NCI-H128 (cell line): ENCODE results near the gene ZFHX2.
"Not testable (repeated sequence)": the region's sequence is repeated elsewhere in the genome, so short reads cannot be mapped to it uniquely, and the experiment has no call there.

Experiments used
- DNase-seq: peaks from one replicate; lab custom pipeline; 2025; ENCODE audit not compliant: unreplicated experiment; lab: John Stamatoyannopoulos, UW

ZFHX2 gene

DNA sequence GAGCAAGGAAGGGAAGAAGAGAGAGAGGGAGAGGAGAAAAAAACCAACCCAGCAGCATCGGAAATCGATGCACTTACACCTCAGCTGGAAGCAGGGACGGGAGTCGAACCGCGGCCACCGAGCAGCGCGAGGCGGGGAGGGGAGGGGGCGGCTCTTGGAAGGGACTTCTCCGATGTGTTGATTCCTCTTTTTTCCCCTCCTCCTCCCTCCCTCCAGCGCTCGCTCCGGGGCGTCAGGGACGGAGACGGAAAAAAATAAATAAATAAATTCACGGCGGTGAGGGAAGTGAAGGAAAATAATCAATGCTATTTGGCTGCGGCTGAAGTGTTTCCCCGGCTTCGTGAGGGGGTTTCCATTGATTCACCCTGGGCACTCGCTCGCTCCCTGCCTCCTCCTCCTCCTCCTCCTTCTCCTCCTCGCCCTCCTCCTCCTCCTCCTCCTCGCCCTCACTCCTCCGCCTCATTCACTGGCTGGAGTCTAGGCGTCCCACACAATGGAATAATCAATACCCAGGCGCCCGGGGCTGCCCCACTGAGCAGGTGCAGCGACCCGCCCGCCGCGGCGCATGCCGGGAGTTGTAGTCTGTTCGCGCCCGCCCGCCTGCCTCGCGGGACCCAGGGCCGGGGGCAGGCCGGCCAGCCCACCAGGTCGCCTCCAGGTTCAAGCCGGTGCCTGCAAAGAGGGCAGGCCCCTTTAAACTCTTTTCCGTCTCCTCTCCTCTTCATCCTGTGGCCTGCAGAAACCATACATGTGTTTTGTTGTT, at the start of gene ZFHX2:
TSS of gene ZFHX2 (minus strand) at position 500 of the 763 bp plus-strand sequence. CDS start 16,440 bp downstream, outside the sequence.
- DNase-seq: peak; percentile 85

DNA sequence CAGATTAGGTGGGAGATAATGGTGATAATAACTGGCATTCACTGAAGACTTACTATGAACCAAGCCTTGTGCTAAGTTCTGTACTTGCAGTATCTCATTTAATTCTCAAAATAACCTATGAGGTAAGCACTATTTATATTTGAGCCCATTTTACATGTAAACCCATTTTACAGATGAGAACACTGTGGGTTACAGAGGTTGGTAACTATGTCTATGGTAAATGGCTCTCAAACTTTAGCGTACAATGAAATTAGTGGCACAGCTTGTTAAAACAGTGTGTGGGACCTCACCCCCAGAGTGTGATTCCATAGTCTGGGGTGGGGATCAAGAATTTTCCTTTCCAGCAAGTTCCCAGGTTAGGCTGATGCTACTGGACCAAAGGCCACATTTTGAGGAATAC, 49.2 kb upstream of the ZFHX2 start:
- DNase-seq: no peak

DNA sequence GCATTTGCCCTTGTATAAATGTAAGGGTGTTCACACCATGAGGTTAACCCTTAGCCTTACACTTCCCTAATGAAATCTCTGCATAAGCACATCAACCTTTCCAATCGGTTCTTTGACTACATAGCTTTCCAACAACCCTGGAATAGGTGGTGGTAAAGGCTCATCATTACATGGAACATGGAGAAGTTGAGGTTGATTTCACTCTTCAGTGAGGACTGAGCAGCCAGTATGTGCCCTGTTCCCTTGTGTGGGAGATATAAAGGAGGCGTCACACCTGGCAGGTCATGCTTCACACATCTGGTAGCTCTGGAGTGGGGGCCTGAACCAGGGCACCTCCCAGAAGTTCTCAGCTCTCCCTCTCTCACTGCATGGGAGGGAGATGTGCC, 48.8 kb upstream of the ZFHX2 start:
- no peak for DNase-seq

DNA sequence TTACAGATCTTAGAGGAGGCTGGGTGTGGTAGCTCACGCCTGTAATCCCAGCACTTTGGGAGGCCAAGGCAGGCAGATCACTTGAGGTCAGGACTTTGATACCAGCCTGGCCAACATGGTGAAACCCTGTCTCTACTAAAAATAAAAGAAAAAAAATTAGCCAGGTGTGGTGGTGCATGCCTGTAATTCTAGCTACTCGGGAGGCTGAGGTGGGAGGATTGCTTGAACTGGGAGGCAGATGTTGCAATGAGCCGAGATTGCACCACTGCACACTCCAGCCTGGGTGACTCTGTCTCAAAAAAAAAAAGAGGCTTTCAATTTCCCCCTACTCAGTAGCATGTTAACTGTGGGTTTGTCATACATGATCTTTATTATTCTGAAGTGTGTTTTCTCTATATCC, 42.6 kb upstream of the ZFHX2 start:
- not testable (repeated sequence) for DNase-seq

DNA sequence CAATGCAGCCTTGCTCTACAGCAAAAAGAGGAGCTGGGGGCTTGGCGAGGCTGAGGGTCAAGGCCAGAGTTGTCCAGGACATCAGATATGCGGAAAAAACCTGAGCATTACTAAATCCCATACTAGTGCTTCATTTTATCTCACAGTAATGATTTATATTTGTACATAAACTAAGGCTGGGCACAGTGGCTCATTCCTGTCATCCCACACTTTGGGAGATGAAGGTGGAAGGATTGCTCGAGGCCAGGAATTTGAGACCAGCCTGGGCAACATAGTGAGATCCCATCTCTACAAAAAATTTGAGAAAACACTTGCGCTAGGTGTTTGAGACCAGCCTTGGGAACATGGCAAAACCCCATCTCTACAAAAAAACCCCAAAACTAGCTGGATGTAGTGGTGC, 38.6 kb upstream of the ZFHX2 start:
- DNase-seq: no peak

DNA sequence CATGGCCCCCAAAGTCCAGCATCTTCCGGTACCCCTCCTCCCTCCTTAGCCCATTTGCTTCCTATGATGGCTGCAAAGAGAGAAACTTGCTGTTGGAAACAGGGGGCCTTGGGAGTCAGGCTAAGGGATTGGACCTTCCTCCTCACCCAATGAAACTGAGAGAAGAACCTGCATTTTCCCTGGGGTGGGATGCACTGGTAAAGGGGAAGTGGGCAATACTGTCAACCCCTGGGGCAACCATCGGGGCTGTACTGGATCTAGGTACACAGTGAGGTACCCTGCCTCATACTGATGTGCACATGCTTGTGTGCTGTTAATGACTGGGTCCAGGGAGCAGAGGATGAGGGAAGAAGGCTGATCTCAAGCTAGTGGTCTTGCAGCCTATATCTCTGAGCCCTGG, 38.0 kb upstream of the ZFHX2 start:
- DNase-seq: no peak

DNA sequence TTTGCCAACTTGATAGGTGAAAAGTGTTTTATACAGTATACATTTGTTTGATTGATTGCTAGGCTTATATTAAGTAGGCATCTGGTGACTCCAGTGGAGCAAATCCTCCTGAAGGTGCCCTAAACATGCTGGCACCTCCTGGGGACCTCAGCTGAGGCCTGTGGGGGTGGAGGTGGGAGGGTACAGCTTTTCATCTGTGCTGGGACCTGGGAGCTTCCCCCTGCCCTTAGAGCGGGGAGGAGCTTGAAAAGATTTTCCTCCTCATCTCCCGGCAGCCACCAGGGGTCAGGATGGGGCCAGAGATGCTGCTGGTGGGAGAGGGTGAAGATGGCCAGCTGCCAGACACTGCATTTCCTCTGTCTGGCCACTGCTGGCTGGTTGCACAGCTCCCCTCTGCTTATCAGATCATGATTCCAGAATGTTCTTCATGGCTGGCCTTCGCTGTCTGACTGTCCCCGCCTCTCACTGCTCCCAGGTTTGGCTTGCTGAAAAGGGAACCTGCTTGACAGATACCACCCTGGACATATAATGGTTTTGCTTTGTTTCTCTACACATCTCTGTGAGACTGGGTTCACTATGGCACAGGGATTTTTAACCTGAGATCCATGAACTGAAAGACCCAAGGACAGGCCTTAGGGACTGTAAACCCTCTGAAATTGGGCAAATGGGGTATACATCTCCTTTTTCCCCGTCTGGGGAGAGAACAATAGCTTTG, 37.5 kb upstream of the ZFHX2 start:
- peak; percentile 62 for DNase-seq

DNA sequence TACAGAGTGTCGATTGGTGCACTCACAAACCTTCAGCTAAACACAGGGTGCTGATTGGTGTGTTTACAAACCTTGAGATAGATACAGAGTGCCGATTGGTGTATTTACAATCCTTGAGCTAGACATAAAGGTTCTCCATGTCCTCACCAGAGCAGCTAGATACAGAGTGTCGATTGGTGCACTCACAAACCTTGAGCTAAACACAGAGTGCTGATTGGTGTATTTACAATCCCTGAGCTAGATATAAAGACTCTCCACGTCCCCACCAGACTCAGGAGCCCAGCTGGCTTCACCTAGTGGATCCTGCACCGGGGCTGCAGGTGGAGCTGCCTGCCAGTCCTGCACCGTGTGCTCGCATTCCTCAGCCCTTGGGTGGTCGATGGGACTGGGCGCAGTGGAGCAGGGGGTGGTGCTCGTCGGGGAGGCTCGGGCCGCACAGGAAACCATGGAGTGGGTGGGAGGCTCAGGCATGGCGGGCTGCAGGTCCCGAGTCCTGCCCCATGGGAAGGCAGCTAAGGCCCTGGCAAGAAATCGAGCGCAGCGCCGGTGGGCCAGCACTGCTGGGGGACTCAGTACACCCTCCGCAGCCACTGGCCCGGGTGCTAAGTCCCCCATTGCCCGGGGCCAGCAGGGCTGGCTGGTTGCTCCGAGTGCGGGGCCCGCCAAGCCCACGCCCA, 33.1 kb upstream of the ZFHX2 start:
- DNase-seq: not testable (repeated sequence)

DNA sequence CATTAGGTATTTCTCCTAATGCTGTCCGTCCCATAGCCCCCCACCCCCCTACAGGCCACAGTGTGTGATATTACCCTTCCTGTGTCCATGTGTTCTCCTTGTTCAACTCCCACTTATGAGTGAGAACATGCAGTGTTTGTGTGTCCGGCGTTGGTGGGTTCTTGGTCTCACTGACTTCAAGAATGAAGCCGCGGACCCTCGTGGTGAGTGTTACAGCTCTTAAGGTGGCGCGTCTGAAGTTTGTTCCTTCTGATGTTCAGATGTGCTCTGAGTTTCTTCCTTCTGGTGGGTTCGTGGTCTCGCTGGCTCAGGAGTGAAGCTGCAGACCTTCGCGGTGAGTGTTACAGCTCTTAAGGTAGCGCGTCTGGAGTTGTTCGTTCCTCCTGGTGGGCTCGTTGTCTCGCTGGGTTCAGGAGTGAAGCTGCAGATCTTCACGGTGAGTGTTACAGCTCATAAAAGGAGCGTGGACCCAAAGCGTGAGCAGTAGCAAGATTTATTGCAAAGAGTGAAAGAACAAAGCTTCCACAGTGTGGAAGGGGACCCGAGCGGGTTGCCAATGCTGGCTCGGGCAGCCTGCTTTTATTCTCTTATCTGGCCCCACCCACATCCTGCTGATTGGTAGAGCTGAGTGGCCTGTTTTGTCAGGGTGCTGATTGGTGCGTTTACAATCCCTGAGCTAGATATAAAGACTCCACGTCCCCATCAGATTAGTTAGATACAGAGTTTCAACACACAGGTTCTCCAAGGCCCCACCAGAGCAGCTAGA, 32.4 kb upstream of the ZFHX2 start:
- not testable (repeated sequence) for DNase-seq

DNA sequence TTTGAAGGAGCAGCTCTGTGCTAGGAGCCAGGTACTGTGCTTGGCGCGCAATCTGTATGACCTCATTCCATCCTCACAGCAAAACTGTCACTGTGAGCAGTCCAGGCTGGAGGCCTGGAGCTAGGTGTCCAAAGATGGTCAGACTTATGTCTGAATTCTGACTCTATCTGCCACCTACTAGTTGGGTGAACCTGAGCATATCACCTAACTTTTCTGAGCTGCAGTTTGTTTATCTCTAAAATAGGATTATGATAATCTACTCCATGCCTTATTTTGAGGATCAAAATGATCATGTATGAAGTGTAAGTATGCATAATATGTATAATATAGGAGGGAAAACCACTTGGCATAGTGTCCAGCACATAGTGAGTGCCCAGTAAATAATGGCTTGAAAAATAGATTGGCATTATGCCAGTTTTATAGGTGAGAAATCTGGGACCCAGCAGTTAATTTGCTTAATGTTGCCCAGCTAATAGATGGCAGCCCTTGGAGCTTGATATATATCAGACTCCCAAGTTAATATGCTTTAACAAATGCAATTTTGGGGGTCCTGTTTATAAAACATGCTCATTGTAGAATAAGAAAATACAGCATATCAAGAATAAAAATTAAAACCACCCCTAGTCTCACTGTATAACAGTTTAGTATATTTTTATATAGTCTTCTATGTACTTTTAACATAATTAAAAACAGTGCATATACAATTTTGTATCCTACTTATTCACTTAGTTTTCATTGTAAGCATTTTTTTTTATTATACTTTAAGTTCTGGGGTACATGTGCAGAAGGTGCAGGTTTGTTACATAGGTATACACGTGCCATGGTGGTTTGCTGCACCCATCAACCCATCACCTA, 31.6 kb upstream of the ZFHX2 start:
- no peak for DNase-seq

DNA sequence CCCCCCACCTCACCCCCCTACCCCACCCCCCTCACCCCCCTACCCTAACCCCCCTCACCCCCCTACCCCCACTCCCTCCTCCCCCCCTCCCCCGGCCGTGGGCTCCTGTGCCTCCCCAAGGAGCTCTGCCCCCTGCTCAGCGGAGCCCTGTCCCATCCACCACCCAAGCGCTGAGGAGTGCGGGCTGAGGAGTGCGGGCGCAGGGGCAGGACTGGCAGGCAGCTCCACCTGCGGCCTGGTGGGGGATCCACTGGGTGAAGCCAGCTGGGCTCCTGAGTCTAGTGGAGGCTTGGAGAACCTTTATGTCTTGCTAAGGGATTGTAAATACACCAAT, 29.4 kb upstream of the ZFHX2 start:
- DNase-seq: no peak

DNA sequence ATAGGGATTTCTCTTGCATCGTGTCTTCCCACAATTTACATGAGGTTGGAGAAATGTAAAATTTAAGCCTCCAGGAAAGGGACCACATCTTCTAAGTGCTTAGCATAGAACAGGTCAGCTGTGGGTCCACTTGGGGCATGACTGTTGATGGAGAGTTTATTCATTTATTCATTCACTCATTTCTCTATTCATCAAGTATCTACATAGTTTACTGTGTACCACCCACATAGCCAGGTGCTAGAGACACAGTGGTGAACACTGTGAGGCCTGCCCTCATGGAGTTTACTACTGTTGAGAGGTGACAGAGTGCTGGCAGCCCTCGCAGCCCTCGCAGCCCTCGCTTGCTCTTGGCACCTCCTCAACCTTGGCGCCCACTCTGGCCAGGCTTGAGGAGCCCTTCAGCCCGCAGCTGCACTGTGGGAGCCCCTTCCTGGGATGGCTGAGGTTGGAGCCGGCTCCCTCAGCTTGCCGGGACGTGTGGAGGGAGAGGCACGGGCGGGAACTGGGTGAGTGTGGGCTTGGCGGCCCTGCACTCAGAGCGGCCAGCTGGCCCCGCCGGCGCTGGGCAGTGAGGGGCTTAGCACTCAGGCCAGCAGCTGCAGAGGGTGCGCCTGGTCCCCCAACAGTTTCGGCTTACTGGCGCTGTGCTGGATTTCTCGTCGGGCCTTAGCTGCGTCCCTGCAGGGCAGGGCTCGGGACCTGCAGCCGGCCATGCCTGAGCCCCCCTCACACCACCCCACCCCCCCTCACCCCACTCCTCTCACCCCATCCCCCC, 28.8 kb upstream of the ZFHX2 start:
- DNase-seq: no peak

DNA sequence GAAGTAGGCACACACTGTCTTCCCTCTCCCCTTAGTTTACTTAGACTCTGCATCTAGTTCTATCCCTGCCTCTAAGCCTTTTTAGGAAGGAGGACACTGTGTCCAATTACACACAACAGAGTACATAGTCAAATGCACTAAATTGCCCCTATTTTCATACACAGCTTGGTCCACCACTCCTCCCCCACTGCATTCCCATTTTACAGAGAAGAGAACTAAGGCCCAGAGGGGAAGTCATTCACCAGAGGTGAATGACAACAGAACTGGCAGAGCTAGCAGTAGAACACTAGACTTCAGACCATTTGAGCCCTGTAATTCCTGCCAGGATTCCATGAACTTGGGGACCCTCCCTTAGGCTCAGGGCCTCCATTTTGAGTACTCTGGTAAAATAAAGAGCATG, 28.2 kb upstream of the ZFHX2 start:
- DNase-seq: no peak

DNA sequence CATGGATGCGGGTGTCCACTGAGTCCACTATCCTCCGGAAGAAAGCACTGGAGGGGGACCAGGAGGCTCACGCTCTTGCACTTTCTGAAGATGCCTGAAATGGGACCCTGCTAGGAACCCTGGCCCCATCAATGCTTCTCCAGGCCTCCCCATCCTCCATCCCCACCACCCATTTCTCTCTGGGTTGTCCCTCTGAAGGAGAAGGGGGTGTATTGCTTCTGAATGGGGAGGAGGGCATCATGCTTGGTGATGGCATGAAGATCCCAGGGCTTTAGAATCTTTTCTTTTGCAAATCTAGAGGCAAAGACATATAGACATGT, 27.7 kb upstream of the ZFHX2 start:
- no peak for DNase-seq

DNA sequence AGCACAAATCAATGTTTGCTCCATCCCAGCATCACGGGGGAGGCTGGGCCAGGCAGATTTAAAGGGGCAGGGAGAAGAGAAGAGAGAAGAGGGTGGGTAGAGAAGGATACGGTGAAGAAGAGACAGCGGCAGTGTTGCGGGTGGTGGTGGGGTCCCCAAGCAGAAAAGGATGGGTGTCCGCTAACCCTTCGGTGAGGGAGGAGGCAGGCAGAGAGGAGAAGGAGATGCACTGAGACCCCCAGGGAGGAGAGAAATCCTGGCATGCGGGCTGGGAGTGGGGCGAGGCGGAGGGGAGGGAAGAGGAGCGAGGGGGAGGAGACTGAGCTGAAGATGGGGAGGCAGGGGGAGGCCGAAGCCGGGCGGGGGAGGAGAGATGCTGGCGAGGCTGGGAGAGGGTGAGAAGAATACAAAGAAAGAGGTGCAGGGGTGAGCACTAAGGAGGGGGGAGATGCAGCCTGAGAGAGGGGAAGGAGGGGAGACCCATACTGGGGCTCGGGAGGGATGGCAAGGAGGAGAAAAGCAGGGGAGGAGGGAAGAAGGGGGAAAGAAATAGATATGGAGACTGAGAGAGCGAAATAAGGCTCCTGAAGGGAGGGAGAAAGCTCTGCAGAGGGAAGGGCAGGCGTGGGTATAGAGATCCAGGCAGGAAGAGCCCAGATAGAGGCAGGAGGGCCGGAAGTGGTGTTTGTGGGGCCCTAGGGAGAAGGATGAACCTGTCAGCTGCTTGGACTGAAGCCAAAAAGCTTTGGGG, 27.2 kb upstream of the ZFHX2 start, which contains the start of gene JPH4:
TSS of gene JPH4 (minus strand) at position 231 of the 751 bp plus-strand sequence. CDS start 1,337 bp downstream, outside the sequence.
- no peak for DNase-seq

DNA sequence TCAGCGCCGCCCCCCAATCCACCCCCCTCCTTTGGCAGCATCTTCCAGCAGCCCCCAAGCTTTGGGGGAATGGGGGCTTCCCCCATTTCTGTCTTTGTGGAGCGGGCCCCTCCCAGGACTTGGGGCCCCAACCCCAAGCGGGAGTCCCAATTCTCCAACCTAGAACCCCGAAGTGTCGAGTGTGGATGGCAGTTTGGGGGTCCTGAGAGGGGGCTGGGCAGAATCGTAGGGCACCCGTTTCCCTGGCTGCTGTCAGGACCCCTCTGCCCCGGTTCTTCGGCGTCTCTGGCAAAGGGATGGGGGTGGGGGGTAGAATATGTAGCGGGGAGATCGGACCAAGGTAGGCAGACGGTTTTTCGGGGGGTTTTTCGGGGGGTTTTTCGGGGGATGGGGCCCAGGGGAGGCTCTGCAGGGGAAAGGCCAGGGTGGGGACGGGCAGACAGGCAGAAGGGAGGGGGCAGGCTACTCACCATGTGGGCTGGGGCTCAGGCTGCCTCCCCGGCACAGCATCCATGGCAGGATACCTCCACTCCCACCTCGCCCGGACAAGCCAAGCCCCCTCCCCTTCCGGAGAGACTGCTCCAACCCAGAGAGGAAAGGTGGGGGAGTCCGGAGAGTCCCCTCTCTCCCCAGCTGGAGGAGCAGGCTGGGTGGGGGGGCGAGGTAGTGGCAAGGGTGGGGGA, 26.3 kb upstream of the ZFHX2 start:
- no peak for DNase-seq

DNA sequence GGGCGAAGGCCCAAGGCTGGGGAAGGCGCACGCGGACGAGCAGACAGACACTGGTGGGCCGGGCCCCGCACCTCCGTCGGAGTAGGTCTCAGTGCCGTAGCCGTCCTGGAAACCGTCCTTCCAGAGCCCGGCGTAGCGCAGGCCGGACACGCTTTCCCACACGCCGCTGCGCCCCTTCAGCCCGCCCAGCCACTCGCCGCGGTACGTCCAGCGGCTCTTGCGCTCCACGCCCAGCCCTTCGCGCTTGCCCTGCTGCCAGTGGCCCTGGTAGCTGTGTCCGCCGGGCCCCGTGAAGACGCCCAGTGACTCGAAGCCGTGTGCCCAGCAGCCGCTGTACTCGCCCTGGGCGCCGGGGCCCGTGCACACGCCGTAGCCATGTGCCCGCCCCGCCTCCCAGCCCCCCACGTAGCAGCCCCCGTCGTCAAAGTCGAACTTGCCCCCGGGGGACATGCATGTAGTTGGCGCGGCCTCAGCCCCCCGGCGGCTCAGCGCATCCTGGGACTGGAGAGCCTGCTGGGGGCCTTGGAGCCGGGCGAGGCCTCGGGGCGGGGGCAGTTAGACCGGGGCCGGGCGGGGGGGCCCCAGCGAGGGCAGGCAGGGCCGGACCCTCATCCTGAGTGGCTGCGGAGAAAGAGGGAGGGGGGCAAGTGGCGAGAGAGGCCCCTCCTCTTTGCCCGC, 25.6 kb upstream of the ZFHX2 start:
- no peak for DNase-seq
